Thoracic aorta (tissue), 2 donors: ENCODE results near the gene SLC2A8. TPM values are rescaled to one million over a fixed set of nuclear protein-coding genes. Genes with fewer than 3 reads are reported as not detected.

Source experiments
- ATAC-seq: fragments of 150-250 bp; one replicate; pipeline ENCODE4 v1.8.0; 2017; ENCODE audit warnings: low read depth; ENCODE audit not compliant: insufficient number of reproducible peaks, low FRiP score
- DNase-seq: peaks from one replicate; pipeline ENCODE4 v3.0.0-alpha.2; 2020; ENCODE audit warnings: low spot score
- H3K27ac ChIP-seq, 2 donors: fragments of 200-600 bp; sonication (generic); 1 replicate in 1 of 2; 2 replicates in 1 of 2; pipeline ENCODE4 v1.5.1; 2016; ENCODE audit warnings: mild to moderate bottlenecking in 2 of 2, moderate library complexity in 2 of 2
- H3K27me3 ChIP-seq: fragments of 200-600 bp; sonication (generic); replicated peaks from 2 replicates; pipeline ENCODE4 v1.6.0; 2016; ENCODE audit warnings: mild to moderate bottlenecking; ENCODE audit not compliant: insufficient read depth
- H3K36me3 ChIP-seq: fragments of 200-600 bp; sonication (generic); one replicate; pipeline ENCODE4 v1.5.1; 2016
- H3K4me1 ChIP-seq, 2 donors: fragments of 200-600 bp; sonication (generic); 1 replicate in 1 of 2; 2 replicates in 1 of 2; pipeline versions ENCODE4 v1.5.1 to v1.6.0; 2016; ENCODE audit warnings: low read depth in 2 of 2, mild to moderate bottlenecking in 1 of 2; ENCODE audit not compliant: control insufficient read depth in 1 of 2
- H3K4me3 ChIP-seq: fragments of 200-600 bp; sonication (generic); 2 replicates; pipeline ENCODE4 v1.5.1; 2016; ENCODE audit warnings: mild to moderate bottlenecking
- H3K9me3 ChIP-seq: fragments of 200-600 bp; sonication (generic); 2 replicates; pipeline ENCODE4 v1.5.1; 2016
- total RNA-seq, 2 donors: library from RNA; depleted of rRNA; stranded (reverse); fragments of >200 nt; gene quantifications; one replicate each; pipeline versions ENCODE4 v1.1.0 to v1.2.3, GENCODE V29; 2016
- TF ChIP-seq, protein P1 (sequence below): fragments of 200-600 bp; sonication (generic); IDR thresholded peaks from one replicate; pipeline ENCODE4 v1.5.1; 2019; ENCODE audit warnings: antibody characterized with exemption

The SLC2A8 gene
- total RNA-seq, 2 donors from 2014 or later = 21.3 to 33.4 TPM

DNA sequence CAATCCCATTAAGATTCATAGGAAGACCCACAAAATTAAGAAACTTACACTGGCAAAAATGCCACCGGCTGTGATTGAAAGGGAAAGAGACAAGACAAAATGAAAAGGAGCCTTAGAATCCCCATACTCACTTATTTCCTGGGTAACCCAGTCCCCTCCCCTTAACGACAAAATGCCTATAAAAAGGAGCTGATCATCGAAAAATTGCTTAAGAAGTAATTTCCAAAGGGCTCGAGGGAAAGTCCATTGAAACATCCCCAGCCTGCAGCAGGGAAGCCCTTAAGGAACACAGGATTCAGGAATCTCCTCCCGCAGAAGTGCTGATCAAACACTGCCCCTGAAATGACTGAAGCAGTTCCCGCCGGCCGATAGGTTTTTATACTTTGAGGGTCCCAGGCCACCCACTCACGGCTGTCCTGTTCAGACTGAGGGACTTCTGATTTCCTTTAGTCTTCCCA is 26.5 kb downstream of the SLC2A8 start:
- Histone ChIP-seq H3K9me3 (no peaks in the 10 kb centered on the region), H3K27ac (peak overlapping the region; percentile 83 to 94), H3K27me3 (no peaks in the 10 kb centered on the region), H3K4me3 (peak overlapping the region; percentile 93), H3K36me3 (no peaks in the 10 kb centered on the region), H3K4me1 (peaks cover 11 to 31% of the 10 kb centered on the region in 2 donors)
- DNase-seq (no peak), ATAC-seq (no peak)
- TF ChIP-seq, protein P1, sequence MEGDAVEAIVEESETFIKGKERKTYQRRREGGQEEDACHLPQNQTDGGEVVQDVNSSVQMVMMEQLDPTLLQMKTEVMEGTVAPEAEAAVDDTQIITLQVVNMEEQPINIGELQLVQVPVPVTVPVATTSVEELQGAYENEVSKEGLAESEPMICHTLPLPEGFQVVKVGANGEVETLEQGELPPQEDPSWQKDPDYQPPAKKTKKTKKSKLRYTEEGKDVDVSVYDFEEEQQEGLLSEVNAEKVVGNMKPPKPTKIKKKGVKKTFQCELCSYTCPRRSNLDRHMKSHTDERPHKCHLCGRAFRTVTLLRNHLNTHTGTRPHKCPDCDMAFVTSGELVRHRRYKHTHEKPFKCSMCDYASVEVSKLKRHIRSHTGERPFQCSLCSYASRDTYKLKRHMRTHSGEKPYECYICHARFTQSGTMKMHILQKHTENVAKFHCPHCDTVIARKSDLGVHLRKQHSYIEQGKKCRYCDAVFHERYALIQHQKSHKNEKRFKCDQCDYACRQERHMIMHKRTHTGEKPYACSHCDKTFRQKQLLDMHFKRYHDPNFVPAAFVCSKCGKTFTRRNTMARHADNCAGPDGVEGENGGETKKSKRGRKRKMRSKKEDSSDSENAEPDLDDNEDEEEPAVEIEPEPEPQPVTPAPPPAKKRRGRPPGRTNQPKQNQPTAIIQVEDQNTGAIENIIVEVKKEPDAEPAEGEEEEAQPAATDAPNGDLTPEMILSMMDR = no peak

DNA sequence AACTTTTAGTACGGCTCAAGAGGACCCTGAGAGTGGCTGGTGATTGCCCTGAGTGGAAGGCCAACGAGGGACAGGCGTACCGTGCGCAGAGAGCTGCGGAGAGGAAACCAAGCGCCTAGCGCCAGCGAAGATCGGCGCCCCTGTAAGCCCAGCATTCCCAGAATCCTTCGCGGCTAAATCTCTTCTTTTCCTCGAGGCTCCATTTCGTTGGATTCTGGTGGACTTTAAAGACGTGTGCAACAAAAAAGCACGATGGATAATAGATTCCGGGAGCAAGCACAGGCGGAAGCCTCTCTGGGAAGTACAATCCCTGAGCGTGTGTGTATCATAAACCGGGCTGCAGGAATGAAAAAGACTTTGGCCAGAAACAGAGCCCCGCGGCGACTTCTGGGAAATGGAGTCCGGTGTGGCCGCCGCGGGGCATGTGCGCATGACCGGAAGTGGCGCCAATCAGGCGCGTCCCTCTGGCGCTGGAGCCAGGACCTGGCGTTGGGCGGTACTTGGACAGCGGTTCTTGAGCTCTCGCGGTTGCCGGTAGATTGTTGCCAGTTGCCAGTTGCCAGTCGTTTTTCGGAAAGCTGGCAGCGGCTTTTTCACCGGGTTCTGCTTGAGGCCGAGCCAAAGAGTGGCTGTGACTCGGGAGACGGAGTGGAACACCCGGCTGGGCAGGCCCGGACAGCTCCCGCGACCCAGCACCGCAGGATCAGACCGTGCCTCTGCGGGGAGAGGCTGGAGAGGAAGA is 27.1 kb downstream of the SLC2A8 start, which contains the start of gene ZNF79:
Gene ZNF79 (plus strand): TSS at position 449 of the 742 bp plus-strand sequence. CDS start 406 bp downstream, outside the sequence.
- Histone ChIP-seq H3K9me3 (no peaks in the 10 kb centered on the region), H3K4me1 (peaks cover 11 to 31% of the 10 kb centered on the region in 2 donors), H3K4me3 (peak within 1 kb of the TSS; percentile 93), H3K27ac (peak within 1 kb of the TSS; percentile 83 to 94), H3K27me3 (no peaks in the 10 kb centered on the region), H3K36me3 (no peaks in the 10 kb centered on the region)
- TF ChIP-seq, protein P1 = no peak
- ATAC-seq (peak; percentile 89), DNase-seq (peak; percentile 76)

- ATAC-seq = no peak
- Histone ChIP-seq H3K9me3 (no peaks in the 10 kb centered on the region), H3K4me1 (peaks cover 11 to 31% of the 10 kb centered on the region in 2 donors), H3K27me3 (no peaks in the 10 kb centered on the region), H3K27ac (peak overlapping the region; percentile 83 to 94), H3K36me3 (peaks cover 5% of the 10 kb centered on the region), H3K4me3 (peak overlapping the region; percentile 93)
- no peak for DNase-seq
- TF ChIP-seq, protein P1 = no peak
Measured at GRCh38 chr9:127424676-127424999, 27.7 kb downstream of the SLC2A8 start.

DNA sequence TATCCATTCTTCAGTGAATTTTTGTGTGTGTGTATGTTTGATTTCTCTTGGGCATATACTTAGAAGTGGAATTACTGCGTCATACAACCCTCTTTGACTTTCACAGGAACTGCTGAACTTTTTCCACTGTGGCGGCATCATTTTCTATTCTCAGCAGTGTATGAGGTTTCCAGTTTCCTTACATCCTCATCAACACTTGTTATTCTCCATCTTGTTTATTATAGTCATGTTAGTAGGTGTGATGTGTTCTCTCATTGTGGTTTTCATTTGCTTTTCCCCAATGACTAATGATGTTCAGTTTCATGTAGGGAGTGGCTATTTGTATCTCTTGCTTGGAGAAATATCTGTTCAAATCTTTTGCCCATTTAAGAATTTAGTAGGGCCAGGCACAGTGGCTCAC is 29.8 kb downstream of the SLC2A8 start:
- TF ChIP-seq, protein P1 = no peak
- DNase-seq (no peak), ATAC-seq (no peak)
- no peaks in the 10 kb centered on the region for H3K9me3 ChIP-seq
- H3K27ac ChIP-seq = no peak overlapping the region
- H3K4me1 ChIP-seq = peaks cover 11 to 30% of the 10 kb centered on the region in 2 donors
- no peaks in the 10 kb centered on the region for H3K27me3 ChIP-seq
- H3K4me3 ChIP-seq = no peak overlapping the region
- H3K36me3 ChIP-seq = peaks cover 13% of the 10 kb centered on the region

GRCh38 chr9:127428348-127428747 is 31.4 kb downstream of the SLC2A8 start:
- Histone ChIP-seq H3K4me3 (no peak overlapping the region), H3K27me3 (no peaks in the 10 kb centered on the region), H3K4me1 (peaks cover 8 to 14% of the 10 kb centered on the region in 2 donors), H3K9me3 (no peaks in the 10 kb centered on the region), H3K27ac (no peak overlapping the region), H3K36me3 (peaks cover 16% of the 10 kb centered on the region)
- ATAC-seq = no peak
- TF ChIP-seq, protein P1 = no peak
- DNase-seq = no peak
